ENCODE results near the gene GYG1.

DNA sequence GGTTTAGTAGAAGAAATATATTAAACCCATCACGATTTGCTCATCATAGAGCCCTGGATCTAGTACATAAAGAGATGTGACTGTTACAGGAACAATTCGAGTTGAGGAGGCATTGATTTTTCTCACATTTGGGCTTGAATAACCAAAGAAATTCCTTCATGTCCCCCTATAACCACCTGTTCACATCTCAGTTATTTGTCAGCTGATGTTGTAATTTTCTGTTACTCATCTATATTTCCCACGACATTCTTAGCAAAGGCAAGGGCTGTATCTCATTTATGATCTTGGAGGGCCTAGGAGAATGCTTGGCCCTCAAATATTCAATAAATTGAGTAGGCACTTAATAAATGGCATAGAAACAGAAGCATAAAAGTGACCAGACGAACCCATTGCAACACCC is 36.4 kb upstream of the GYG1 start:
- no peak for TF ChIP-seq POLR2A (IDR thresholded peaks at IDR 0.05; ENCODE audit: extremely low read depth, insufficient read length)
- TF ChIP-seq, protein P1, sequence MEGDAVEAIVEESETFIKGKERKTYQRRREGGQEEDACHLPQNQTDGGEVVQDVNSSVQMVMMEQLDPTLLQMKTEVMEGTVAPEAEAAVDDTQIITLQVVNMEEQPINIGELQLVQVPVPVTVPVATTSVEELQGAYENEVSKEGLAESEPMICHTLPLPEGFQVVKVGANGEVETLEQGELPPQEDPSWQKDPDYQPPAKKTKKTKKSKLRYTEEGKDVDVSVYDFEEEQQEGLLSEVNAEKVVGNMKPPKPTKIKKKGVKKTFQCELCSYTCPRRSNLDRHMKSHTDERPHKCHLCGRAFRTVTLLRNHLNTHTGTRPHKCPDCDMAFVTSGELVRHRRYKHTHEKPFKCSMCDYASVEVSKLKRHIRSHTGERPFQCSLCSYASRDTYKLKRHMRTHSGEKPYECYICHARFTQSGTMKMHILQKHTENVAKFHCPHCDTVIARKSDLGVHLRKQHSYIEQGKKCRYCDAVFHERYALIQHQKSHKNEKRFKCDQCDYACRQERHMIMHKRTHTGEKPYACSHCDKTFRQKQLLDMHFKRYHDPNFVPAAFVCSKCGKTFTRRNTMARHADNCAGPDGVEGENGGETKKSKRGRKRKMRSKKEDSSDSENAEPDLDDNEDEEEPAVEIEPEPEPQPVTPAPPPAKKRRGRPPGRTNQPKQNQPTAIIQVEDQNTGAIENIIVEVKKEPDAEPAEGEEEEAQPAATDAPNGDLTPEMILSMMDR (IDR thresholded peaks at IDR 0.05; ENCODE audit: low read depth, low read length), result no peak
- TF ChIP-seq, protein P2, sequence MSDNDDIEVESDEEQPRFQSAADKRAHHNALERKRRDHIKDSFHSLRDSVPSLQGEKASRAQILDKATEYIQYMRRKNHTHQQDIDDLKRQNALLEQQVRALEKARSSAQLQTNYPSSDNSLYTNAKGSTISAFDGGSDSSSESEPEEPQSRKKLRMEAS (IDR thresholded peaks at IDR 0.05; ENCODE audit: low read depth, low read length), result no peak

Measured in NB4 (cell line).